HG02973 (cell line): ENCODE results near the gene HDAC6.
A peak's percentile ranks its signal among the peaks of the same experiment; 100 is the strongest.
"Not testable (repeated sequence)": the region's sequence is repeated elsewhere in the genome, so short reads cannot be mapped to it uniquely, and the experiment has no call there.

ENCODE experiments used
- ATAC-seq: cut with Tn5 transposase; IDR thresholded peaks from one replicate; pipeline ENCODE4 v1.9.1; 2021; ENCODE audit warnings: moderate library complexity; ENCODE audit not compliant: unreplicated experiment

The HDAC6 gene

DNA sequence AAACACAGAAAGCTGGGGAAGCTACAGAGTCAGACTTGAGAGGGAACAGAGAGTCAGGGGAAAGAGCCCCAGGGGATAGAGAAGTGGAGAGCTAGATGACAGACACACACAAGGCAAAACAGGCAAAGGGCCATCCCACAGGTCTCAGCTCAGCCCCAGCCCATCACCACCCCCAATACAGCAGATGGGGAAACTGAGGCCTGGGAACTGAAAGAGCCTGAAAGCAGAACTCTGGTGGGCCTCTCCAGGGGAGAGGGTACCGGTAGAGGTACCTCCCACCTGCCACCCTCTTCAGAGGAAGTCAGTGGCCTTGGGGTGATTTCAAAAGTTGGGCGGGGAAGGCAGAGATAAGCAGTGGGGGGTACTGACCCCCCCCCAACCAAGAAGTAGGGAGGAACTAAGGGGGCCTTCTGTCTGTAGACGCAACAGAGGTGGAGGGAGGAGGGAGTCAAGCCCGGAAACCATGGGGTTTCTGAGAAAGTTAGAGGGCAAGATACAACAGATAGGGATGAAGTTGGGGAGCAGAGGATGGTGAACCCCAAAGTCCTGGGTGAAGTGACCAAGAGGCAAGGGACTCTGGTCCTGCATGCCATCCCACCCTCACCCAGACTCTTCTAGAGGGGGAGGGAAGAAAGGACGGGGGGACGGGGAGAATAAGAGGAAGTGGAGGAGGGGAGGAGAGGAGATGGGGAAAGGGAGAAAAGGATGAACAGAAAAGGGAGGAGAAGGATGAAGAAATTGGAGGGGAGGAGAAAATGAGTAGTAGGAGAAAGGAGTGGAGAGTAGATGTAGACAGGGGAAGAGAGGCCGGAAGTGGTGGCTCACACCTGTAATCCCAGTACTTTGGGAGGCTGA lies 12.3 kb upstream of the HDAC6 start:
- ATAC-seq = no peak

DNA sequence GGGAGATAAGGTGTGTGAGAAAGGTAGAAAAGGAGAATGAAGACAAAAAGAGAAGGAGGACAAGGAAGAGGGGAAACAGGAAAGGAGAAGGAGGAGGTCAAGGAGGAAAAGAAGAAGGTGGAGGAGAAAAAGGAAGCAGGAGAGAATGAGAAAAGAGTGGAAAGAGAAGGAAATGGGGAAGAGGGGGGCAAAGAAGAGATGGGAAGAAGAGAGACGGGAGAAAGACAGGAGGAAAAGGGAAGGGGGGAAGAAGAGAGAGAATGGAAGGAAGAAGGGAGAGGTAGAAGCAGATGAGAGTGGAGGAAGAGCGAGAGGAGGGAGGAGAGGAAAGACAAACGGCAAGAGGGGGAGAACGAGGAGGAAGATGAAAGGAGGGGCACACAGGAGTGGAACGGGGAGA lies 11.4 kb upstream of the HDAC6 start:
- no peak for ATAC-seq

DNA sequence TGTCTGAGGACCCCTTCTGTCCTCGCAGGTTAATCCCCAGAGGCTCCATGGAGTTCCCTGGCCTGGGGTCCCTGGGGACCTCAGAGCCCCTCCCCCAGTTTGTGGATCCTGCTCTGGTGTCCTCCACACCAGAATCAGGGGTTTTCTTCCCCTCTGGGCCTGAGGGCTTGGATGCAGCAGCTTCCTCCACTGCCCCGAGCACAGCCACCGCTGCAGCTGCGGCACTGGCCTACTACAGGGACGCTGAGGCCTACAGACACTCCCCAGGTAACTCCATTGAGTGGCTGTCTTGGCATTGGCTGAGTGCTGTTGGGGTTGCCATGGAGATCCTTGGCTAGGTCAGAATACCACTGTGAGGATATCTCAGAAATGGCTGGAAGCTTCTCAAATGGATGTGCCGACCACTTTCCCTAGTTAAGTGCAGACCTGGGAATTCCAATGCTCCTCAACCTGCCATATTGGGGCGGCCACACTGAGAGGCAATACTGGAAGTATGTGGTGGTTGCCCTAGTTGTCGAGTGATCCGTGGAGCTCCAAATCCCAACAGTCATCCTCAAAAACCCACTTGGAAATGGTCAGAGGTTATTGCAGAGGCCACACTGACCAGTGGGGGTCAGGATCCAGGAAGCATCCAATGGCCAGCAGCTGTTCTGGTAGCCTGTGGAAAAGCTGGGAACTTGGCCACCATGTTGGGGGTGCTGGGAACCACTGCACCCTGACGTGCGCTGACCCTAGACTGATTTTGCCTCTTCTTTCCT lies 10.6 kb upstream of the HDAC6 start:
- no peak for ATAC-seq

DNA sequence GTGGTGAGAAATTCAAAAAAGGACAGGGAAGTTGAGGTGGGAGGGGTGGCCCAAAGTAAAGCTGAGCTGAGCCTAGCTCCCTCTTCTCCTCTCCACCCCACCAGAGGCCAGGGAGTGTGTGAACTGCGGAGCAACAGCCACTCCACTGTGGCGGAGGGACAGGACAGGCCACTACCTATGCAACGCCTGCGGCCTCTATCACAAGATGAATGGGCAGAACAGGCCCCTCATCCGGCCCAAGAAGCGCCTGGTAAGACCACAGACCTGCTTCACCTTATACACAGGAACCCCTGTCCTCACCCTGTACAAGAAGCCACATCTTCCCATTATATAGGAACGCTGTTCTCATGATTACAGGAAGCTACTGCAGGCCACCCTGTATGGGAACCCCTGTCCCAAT lies 9.6 kb upstream of the HDAC6 start:
- no peak for ATAC-seq

DNA sequence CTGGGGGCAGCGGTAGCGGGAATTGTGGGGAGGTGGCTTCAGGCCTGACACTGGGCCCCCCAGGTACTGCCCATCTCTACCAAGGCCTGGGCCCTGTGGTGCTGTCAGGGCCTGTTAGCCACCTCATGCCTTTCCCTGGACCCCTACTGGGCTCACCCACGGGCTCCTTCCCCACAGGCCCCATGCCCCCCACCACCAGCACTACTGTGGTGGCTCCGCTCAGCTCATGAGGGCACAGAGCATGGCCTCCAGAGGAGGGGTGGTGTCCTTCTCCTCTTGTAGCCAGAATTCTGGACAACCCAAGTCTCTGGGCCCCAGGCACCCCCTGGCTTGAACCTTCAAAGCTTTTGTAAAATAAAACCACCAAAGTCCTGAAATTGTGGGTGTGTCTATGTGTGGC lies 7.9 kb upstream of the HDAC6 start:
- ATAC-seq = no peak

DNA sequence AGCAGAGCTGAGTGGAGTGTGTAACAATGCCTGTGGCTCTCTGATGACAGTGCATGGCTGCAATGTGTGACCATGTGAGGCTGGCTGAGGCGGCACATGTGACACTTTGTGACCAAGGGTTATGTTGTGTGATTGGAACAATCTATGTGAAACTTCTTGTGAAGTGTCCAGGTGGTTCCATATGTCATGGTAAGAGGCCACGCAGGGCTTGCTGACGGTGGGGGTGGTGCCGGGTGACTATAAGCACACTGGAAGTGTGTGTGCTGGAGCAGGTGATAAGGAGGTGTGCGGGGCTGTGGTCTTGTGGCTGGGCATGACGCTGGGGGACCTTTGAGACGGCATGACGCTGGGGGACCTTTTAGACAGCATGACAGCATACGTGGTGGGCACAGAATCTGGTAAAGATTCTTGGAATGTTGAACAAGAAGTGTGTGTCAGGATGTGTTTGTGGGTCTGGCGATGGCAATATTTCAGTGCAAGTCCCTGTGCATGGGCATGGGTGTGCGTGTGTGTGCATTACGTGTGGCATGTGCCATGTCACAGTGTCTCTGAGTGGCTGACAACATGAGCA lies 7.4 kb upstream of the HDAC6 start:
- no peak for ATAC-seq

DNA sequence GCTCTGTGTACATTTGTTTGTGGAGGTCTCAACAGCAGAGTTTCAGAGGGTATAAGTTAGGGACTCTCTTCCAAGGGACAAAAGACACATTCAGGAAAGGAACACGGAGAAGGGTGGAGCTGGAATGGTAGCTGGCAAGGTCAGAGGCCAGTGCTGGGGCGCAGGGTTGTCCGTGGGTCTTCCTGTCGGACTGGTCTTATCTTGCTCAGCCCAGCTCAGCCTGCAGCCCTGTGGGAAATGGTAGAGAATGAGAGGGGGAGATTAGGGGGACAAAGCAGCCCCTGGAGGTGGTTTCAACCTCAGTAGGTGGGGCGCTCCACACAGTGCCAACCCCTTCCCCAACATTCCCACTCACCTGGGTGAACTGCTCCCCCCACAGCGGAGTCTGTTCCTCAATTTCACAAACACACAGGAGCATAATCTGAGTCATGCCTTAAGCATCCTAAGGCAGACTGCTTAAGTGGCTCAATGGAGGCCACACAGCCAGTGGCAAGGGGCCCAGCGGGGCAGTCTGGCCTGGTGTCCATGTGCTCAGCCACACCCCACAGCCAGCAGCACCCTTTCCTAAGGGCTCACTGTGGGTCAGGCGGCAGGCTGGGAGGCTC lies 6.9 kb upstream of the HDAC6 start:
- no peak for ATAC-seq

DNA sequence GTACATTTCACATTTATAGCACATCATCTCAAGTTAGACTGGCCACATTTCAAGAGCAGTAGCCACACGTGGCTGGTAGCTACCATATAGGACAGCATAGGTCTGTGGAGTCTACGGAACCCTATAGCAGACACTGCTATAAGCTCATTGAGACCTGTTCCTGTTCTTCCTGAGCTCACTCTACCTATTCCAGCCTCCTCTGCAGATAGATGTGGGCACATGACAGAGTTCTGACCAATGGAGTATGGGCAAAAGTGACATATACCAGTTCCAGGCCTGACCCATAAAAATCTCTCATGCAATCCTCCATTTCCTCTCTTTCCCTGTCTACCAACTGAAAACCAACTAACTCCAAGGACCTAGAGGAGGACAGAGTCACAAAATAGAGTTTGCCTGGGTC lies 3.5 kb upstream of the HDAC6 start:
- no peak for ATAC-seq

DNA sequence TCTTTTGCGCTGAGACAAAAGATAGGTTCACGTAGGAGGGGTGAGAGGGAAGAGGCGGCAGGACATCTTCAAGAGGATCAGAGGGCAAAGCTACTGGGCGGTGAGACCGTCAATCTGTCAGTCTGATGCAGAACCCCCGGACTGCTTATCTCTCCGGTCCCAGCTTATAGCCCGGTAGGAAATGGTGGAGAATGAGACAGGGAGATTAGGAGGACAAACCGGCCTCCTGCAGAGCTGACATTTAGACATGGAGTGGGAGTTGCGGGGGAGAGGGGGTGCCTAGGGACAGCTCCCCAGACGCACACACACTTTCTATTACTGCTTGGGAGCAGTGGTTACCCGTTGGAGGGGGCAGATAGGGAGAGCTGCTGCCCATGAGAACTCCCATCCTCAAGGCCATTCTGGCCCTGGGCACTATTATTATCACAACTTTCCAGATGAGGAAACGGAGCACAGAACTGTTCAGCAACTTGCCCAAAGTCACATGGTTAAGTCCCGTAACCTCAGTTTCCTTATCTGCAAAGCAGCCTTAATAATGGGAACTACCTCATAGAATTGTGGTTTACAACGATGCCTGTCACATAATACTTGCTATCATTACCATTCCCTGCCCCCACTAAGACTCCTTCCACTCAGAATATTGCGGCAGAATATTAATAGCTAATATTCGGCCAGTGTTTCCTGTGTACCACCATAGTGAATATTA lies 1.1 kb upstream of the HDAC6 start:
- ATAC-seq = no peak

DNA sequence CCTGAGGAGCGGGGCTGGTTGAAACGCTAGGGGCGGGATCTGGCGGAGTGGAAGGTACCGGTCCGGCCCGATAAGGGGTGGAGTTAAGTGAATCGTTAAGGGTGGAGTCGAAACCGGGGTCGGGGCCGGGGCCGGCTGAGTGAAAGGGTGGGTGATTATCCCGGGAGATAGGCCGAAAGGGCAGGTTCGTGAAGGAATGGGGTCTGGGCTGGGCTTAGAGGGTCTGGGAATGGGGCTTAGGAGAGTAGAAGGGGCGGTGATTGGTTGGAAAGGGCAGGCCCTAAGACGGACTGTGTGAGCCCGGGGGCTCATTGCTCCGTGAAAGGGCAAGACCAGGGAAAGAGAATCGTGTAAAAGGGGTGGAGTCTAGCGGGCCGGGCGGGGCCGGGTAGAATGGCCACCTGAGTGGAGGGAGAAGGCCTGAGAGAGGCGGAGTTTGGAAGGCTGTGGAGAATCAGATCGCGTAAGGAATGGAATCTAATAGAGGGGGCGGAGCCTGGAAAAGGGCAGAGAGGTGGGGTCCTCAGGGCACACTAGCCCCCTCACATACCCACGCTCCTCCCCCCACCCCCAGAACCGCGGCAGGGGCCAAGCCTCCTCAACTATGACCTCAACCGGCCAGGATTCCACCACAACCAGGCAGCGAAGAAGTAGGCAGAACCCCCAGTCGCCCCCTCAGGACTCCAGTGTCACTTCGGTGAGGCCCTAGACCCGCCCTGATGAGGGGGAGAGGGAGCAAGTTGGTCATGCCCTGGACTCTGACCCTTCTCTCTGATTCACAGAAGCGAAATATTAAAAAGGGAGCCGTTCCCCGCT lies 430 bp downstream of the HDAC6 start:
- ATAC-seq = peak; percentile 38

DNA sequence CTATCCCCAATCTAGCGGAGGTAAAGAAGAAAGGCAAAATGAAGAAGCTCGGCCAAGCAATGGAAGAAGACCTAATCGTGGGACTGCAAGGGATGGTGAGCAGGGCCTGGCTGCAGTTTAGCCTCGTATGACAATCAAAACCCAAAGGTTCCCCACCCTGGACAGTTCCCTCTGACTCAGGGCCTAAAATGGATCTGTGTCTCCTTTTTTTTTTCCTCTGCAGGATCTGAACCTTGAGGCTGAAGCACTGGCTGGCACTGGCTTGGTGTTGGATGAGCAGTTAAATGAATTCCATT lies 986 bp downstream of the HDAC6 start:
- ATAC-seq = no peak

DNA sequence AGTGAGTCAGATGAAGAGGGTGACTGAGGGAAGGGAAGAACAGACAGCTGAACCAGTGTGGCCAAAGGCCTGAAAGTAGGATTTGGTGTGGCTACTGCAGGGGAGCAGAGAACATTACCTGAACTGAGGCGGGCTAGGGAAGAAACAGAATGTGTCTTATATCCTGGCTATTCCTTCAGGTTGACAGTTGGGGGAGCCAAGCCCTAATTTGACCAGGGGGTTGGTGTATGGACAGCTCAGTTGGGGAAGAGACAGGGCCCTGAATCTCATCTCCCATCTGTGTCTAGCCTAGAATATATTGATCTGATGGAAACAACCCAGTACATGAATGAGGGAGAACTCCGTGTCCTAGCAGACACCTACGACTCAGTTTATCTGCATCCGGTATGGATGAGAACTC lies 4.2 kb downstream of the HDAC6 start:
- no peak for ATAC-seq

DNA sequence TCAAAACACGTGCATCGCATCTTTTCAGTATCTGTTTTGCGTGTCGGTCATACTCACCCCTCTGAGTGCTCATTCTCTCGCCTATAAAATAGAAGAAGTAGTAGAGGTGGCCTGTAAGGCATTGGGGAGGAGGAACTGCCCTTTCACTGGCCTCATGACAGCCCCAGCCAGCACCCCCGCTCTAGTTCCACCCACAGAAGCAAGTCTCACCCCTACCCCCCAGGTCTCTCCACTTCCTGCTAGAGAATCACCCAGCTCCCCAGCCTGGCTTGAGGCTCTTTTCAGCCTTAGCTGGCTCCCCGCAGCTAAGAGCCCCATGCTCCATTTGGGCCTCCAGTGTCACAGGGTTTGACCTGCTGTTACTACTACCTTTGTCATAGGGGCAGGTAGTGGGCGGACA lies 11.8 kb downstream of the HDAC6 start:
- no peak for ATAC-seq

DNA sequence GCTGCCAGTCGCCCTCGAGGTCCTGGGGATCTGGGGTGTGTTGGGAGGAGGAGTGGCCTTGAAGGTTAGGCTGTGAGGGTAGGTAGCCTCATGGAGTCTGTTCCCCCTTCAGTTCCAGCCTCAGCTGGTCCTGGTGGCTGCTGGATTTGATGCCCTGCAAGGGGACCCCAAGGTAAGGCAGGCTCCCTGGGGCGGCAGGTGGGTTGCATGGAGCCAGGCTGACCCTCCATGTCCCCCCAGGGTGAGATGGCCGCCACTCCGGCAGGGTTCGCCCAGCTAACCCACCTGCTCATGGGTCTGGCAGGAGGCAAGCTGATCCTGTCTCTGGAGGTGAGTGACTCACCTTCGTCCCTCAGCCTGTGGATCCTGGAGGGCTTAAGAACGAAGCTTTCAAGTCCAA lies 12.9 kb downstream of the HDAC6 start:
- ATAC-seq = no peak

DNA sequence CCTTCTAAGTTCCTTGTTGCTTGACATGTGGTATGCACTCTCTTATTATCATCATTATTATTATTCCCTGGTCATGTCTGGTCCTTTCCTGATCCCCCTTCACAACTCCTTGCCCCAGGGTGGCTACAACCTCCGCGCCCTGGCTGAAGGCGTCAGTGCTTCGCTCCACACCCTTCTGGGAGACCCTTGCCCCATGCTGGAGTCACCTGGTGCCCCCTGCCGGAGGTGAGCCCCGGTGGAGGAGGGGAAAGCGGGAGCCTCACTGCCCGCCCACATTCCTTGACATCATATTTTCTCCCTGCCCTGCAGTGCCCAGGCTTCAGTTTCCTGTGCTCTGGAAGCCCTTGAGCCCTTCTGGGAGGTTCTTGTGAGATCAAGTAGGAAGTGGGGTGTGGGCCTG lies 13.4 kb downstream of the HDAC6 start:
- ATAC-seq = no peak

DNA sequence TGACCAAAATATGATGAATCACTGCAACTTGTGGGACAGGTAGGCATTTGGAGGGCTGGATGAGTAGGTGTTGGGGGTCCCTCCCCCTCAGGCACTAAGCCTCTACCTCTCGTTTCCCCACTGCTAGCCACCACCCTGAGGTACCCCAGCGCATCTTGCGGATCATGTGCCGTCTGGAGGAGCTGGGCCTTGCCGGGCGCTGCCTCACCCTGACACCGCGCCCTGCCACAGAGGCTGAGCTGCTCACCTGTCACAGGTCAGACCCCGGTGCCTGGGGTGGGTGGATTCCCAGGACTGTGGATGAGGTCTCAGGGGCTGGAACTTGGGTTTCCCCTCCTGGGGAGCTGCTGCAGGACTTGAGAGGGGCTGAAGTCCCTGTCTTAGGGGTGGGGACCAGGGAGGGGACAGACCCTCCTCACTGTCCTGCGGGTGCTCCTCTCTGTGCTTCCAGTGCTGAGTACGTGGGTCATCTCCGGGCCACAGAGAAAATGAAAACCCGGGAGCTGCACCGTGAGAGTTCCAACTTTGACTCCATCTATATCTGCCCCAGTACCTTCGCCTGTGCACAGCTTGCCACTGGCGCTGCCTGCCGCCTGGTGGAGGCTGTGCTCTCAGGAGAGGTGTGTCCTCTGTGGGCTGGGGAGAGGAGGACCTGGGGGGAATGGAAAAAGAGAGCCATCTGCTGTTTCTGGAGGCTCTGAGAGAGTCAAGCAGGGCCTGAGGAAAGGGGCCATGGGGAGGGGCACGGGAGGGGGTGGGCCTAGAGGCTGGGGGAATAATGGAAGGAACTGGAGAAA lies 14.3 kb downstream of the HDAC6 start:
- ATAC-seq = no peak

DNA sequence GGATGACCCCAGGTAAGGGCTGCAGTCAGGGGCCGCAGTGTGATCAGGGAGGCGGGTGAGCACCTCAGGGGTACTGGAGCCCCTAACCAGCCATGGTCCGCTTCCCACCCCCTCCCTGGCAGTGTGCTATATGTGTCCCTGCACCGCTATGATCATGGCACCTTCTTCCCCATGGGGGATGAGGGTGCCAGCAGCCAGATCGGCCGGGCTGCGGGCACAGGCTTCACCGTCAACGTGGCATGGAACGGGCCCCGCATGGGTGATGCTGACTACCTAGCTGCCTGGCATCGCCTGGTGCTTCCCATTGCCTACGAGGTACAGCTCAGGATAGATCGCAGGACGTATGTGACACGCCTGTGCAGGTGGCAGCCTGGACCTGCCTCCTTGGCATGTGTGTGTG lies 16.2 kb downstream of the HDAC6 start:
- ATAC-seq = no peak

DNA sequence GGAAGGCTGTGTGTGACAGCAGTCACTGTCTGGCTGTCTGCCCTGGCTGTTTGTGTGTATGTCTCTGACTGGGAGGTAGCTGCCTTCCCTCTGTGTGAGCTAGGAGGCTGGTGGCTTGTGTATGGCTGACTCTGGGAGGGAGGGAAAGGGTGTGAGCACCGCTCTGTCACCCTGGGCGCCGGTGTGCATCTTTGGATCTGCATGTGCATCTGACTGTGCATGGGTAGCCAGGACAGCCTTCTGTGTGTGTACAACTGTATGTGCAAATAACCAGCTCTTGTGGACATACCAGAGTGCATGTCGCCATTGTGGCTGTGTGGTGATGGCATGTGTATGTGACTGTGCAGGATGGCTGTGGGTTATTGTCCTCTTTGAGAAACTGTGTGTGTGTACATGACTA lies 17.0 kb downstream of the HDAC6 start:
- ATAC-seq = no peak

DNA sequence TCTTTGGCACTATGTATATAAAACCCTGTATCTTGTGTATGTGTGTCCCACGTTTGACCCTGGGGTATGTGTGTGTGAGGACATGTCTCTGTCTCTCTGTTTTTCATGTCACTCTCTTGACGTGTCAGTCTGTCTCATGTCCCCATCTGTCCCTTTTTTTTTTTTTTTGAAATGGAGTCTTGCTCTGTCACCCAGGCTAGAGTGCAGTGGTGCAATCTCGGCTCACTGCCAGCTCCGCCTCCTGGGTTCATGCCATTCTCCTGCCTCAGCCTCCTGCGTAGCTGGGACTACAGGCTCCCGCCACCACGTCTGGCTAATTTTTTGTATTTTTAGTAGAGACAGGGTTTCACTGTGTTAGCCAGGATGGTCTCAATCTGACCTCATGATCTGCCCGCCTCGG lies 17.5 kb downstream of the HDAC6 start:
- ATAC-seq = not testable (repeated sequence)

DNA sequence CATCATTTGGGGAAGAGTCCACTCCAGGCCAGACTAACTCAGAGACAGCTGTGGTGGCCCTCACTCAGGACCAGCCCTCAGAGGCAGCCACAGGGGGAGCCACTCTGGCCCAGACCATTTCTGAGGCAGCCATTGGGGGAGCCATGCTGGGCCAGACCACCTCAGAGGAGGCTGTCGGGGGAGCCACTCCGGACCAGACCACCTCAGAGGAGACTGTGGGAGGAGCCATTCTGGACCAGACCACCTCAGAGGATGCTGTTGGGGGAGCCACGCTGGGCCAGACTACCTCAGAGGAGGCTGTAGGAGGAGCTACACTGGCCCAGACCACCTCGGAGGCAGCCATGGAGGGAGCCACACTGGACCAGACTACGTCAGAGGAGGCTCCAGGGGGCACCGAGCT lies 21.2 kb downstream of the HDAC6 start:
- no peak for ATAC-seq
